ENCODE data around the gene CYB561D1.

- no peak for TF ChIP-seq CTCF (IDR thresholded peaks at IDR 0.05)
- no peak for TF ChIP-seq POLR2A (IDR thresholded peaks at IDR 0.05)
These were observed 19.3 kb downstream of the CYB561D1 start for GRCh38 chr1:109513110-109513710.

All from lower leg skin (tissue), 3 donors.